Measurements from ENCODE around the gene SERBP1. TPM values are rescaled to one million over a fixed set of nuclear protein-coding genes. Genes with fewer than 3 reads are reported as not detected.

Gene SERBP1
- total RNA-seq, 1 experiment from 2014 or later = 249 TPM

Other genes starting within 250 kb of the SERBP1 start
- gene IL12RB2, start 122.5 kb downstream of the SERBP1 start, total RNA-seq (2014; rRNA removed; shearing (Covaris generic)) = not detected in 2 replicates

All from SJSA1 (cell line).